Activated naive CD8-positive, alpha-beta T cell (primary cell): ENCODE results near the gene KRT2.

Experiments
- H3K27ac Mint-ChIP-seq: one replicate; pipeline ENCODE4 v1.8.0; 2021; ENCODE audit warnings: mixed read lengths
- H3K27me3 Mint-ChIP-seq: one replicate; pipeline ENCODE4 v1.8.0; 2021; ENCODE audit warnings: mixed read lengths
- H3K36me3 Mint-ChIP-seq: one replicate; pipeline ENCODE4 v1.8.0; 2021; ENCODE audit warnings: mixed read lengths
- H3K4me1 Mint-ChIP-seq: one replicate; pipeline ENCODE4 v1.8.0; 2021; ENCODE audit warnings: low read depth, mixed read lengths
- H3K4me3 Mint-ChIP-seq: one replicate; pipeline ENCODE4 v1.8.0; 2021; ENCODE audit warnings: mild to moderate bottlenecking, mixed read lengths
- H3K9me3 Mint-ChIP-seq: one replicate; pipeline ENCODE4 v1.8.0; 2021; ENCODE audit warnings: low read depth, mixed read lengths

Gene KRT2

DNA sequence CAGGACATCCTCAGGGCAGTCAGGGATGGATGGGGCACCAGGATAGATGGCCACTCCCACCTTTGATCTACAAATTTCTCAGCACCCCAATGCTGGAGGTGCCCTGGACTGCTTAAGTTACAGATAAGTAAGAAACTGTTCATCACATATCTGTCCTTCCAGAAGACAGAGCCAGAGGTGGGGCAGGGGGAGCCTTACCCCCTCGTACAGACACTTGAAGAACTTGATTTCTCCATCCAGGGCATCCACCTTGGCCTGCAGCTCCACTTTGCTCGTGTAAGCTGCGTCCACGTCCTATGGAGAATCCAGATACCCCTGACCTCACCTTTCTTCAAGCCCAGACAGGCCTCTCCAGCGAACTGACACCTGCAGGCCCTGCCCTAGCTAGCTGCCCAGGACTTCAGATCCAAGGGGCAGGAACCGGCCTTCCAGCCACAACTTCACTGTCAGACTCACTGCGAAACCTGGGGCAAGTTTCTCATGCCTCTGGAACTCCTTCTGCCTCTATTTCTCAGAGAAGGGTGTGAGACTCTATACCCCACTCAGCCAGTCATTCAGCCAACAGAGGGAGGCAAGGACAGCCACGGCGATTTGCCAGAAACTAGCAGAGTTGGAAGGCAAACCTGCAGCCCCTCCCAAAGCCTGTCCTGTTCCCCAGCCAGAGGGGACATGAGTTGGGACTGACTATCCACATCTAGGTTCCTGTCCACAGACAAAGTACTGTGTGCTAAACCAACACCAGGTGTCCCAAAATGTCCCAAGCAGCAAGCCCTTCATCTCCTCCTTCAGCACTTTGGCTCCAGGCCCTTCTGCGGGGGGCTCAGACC lies 37.4 kb downstream of the KRT2 start:
- peaks cover 94% of the 10 kb centered on the region for H3K4me1 Mint-ChIP-seq

DNA sequence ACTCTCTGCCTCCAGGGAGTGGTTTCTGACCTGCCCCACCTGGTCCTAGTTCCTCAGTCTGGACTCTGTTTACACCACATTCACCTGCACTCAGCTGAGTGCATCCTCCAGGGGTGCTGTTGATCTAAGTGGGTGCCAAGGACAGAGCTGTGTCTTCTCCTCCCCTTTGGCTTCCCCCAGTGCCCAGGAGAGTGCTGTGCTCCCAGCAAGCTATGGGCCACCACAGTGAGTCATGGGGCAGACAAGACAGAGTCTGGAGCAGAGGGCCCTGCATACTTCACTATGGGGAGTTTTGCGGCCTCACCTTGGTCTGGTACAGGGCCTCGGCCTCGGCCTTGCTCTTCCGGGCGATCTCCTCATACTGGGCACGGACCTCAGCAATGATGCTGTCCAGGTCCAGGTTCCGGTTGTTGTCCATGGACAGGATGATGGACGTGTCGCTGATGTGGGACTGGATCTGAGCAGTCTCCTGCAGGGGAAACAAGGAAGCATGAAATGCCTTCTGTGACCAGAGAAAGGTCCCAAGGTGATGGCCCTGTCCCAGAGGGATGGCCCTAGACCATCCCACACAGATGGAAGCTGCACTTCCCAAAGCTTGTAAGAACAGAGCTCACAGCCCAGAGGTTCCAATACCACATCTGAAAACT lies 38.5 kb downstream of the KRT2 start:
- Mint-ChIP-seq H3K36me3 (no peaks in the 10 kb centered on the region), H3K27me3 (no peaks in the 10 kb centered on the region), H3K4me1 (peaks cover 94% of the 10 kb centered on the region), H3K9me3 (no peaks in the 10 kb centered on the region), H3K27ac (peak overlapping the region; percentile 86), H3K4me3 (peak overlapping the region; percentile 40)

More for the DNA sequence above, 37.4 kb downstream of the KRT2 start:
- peak overlapping the region; percentile 62 for H3K4me3 Mint-ChIP-seq
- H3K9me3 Mint-ChIP-seq = no peaks in the 10 kb centered on the region
- peak overlapping the region; percentile 98 for H3K27ac Mint-ChIP-seq
- no peaks in the 10 kb centered on the region for H3K27me3 Mint-ChIP-seq
- no peaks in the 10 kb centered on the region for H3K36me3 Mint-ChIP-seq

DNA sequence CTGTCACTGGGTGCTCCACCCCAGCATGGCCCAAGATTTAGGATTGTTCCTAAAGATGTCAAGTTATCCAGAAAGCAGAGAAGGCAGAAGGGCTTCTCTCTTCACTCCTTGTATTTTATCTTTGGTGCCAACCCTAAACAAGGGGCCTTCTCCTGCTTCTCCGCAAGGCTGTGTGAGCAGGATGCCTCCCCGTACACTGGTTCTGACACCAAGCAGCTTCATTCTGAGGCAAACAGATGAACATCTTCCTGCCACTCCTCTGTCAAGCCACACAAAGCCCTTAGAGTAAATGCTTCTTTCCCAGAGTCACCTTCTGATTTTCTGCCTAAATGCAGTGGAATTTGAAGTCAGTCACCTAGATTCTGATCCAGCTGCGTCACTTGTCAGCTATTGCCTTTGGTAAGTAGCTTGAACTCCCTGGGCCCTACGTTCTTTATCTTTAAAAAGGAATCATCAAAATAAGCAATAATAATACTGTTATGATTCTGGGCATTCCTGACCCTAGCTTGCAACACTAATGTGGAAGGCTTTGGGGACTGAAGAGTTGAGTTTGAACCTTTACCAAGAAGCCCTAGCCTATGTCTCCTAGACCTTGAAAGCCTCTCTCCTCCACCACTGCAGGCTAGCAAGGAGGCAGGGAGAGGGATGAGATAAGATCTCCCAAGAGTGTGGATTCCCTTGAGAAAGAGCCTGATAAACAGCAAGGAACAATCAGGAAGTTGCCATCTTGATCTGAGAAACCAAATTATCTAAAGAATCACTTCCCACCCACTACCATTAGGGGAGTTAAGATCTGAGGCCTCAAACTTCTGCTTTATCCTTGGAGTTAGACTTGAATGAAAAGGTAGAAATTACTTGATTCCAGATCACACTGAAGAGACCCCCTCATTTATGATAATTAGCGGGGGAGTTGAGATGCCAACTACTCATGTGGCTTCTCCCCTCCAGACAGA lies 39.3 kb downstream of the KRT2 start:
- H3K4me3 Mint-ChIP-seq = peak overlapping the region; percentile 70
- H3K27me3 Mint-ChIP-seq = no peaks in the 10 kb centered on the region

DNA sequence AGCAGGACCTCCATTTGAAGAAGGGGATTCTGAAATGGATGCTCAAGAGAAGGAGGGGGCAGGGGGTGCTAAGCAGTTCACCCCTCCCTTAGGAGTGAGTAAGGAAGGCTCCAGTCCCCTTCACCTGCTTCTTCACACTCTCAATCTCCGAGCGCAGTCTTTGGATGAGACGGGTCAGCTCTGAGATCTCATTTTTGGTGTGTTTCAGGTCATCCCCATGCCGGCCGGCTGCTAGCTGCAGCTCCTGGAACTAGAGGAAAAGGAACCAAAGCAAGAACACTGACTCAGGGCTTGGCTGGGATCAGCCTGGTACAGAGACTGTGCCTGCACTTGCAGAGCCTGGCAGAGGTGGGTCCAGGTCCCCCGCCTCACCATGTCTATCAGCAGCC lies 40.9 kb downstream of the KRT2 start:
- Mint-ChIP-seq H3K27ac (peak overlapping the region; percentile 86), H3K36me3 (peaks cover 4% of the 10 kb centered on the region), H3K4me3 (peak overlapping the region; percentile 75), H3K9me3 (no peaks in the 10 kb centered on the region), H3K27me3 (no peaks in the 10 kb centered on the region), H3K4me1 (peaks cover 98% of the 10 kb centered on the region)

More for the DNA sequence above, 39.3 kb downstream of the KRT2 start:
- Mint-ChIP-seq H3K27ac (peak overlapping the region; percentile 86), H3K4me1 (peaks cover 98% of the 10 kb centered on the region), H3K9me3 (no peaks in the 10 kb centered on the region), H3K36me3 (no peaks in the 10 kb centered on the region)

DNA sequence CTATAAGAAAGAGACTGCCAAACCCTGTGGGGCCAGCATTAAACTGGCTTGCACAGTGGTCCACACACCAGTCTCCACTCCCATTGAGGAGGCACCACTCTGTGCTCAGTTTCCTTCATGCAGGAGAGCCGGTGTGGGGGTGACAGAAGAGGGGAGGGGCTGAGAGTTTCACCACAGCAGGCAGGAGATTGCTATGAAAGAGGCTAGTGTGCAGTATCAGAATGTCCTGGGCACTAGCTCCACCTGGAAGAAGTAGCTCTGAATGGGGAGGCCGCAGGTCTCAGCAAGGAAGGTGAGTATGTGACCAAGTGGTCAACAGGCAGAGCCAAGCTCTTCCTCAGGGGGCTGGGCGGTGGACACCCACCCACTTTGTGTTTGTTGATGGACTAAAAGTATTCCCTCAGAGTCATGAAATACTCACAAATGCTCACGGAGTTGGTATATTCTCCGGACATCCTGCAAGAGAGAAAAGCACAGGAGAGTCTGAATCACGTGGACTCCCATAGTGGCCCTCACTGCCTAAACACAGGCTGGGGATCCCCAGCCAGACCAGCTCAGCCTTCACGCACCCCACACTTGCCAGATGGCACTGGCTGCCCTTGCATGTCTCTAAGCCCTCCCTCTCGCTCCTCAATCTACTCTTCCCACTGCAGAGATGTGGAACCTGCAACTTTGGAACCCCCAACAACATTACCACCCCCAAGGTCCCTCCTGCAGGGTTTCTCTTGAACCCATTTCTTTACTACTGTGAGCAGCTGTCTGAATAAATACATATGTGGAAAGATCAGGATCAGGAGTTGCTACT lies 43.0 kb downstream of the KRT2 start:
- no peaks in the 10 kb centered on the region for H3K27me3 Mint-ChIP-seq
- H3K36me3 Mint-ChIP-seq = peaks cover 4% of the 10 kb centered on the region
- peaks cover 97% of the 10 kb centered on the region for H3K4me1 Mint-ChIP-seq
- H3K27ac Mint-ChIP-seq = peak overlapping the region; percentile 70
- no peaks in the 10 kb centered on the region for H3K9me3 Mint-ChIP-seq
- peak overlapping the region; percentile 44 for H3K4me3 Mint-ChIP-seq

DNA sequence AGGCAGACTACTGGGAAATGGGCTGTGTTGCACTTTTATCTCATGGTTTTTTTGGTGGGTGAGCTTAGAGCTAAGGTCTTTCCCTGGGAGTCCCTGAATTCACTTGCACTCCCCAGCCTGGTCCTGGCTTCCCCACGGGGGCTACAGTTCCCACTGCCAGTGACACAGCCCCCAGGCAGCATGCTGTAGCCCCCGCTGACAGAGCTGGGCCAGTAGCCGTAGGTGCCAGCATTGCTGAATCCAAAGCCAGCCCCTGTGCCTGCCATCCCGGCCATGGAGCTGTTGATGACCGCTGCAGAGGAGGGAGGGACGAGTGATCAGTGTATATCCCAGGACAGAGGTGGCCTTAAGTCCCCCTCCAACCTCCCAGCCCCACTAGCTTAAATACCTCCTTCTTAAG lies 43.9 kb downstream of the KRT2 start:
- Mint-ChIP-seq H3K27me3 (no peaks in the 10 kb centered on the region), H3K4me3 (peak overlapping the region; percentile 6), H3K36me3 (peaks cover 4% of the 10 kb centered on the region), H3K9me3 (no peaks in the 10 kb centered on the region), H3K27ac (peak overlapping the region; percentile 41), H3K4me1 (peaks cover 97% of the 10 kb centered on the region)

DNA sequence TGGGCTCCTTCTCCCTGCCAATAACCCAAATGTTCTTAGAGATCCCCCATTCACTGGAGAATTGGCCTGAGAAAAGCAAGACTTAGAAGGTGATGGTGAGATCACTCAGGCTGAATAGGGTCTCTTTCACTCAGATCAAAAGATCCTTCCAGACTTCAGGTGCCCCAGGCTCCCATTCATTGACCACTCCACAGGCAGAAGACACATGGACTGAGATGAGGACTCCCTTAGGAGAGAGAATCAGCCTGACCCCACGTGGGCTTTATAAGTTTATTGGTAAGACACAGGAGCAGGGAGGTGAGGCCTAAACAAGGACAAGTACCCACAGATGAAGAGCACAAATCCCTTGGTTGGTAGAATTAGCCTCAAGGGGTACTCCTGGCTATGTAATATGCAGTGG lies 44.7 kb downstream of the KRT2 start:
- no peak overlapping the region for H3K27ac Mint-ChIP-seq
- peaks cover 97% of the 10 kb centered on the region for H3K4me1 Mint-ChIP-seq
- H3K36me3 Mint-ChIP-seq = peaks cover 4% of the 10 kb centered on the region
- H3K9me3 Mint-ChIP-seq = no peaks in the 10 kb centered on the region
- no peaks in the 10 kb centered on the region for H3K27me3 Mint-ChIP-seq
- no peak overlapping the region for H3K4me3 Mint-ChIP-seq

DNA sequence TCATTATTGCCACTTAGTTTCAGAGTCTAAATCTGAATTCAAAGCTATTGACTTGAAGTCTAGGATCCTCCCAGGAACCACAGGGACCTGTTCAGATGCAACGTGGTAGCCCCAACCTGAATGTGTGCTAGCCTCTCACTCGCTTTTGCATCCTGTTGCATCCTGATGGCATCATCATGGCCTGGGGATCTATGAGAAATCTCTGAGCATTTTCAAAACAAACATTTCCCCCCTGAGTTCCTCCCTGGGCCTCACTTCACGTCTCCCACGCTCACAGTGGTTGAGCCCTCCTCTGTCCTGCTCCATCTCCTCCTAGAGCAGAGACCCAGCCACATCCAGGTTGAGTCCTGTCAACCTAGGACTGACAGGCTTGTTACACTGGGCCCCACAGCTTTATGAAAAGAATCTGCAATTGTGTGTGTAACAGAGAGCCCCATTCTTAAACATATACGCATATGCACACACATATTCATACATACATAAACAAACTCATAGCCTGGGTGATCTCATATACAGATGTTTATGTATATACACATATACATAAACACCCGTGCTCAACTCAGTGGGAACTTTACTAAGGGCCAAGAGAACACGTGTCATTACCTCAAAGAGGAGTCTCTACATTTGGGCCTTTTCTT lies 45.3 kb downstream of the KRT2 start:
- H3K9me3 Mint-ChIP-seq = no peaks in the 10 kb centered on the region
- peaks cover 4% of the 10 kb centered on the region for H3K36me3 Mint-ChIP-seq
- H3K27ac Mint-ChIP-seq = peak overlapping the region; percentile 61
- no peaks in the 10 kb centered on the region for H3K27me3 Mint-ChIP-seq
- peaks cover 97% of the 10 kb centered on the region for H3K4me1 Mint-ChIP-seq
- no peak overlapping the region for H3K4me3 Mint-ChIP-seq

DNA sequence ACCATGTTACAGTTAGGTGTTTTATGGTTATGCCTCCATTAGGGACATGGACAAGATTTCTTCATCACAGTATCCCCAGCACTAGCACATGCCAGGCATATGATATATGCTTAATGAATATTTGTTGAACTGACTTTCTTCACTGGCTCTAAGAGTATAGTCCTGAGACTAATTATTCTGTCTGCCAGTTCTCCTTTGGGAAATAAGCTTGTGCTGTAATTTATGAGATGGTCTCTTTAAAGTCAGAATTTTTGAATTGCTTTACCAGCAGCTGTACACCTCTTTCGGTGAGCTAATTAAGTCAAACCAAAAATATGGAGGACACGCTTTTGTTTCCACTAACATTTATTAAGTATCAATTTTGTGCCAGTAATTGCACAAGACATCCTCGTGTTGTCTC lies 45.9 kb downstream of the KRT2 start:
- Mint-ChIP-seq H3K4me1 (peaks cover 94% of the 10 kb centered on the region), H3K9me3 (no peaks in the 10 kb centered on the region), H3K4me3 (peak overlapping the region; percentile 2), H3K36me3 (peaks cover 4% of the 10 kb centered on the region), H3K27me3 (no peaks in the 10 kb centered on the region), H3K27ac (peak overlapping the region; percentile 25)

DNA sequence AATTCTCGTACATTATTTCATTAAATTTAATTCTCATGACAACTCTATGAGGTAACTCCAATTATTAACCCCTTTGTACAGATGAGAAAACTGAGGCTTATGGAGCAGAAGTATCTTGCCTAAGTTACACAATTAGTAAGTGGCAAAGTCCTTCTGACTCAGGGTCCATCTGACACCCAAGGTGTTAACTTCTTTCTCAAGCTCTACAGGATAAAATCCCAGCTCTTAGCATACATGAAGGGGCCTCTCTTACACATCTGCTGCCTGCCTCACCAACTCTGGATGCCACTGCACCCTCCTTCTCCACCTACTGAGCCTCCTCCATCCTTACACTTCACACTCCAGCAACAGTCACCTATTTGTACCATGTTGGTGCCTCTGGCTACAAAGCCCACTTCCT lies 46.5 kb downstream of the KRT2 start:
- peaks cover 89% of the 10 kb centered on the region for H3K4me1 Mint-ChIP-seq
- H3K4me3 Mint-ChIP-seq = peak overlapping the region; percentile 2
- peak overlapping the region; percentile 25 for H3K27ac Mint-ChIP-seq
- no peaks in the 10 kb centered on the region for H3K9me3 Mint-ChIP-seq
- no peaks in the 10 kb centered on the region for H3K27me3 Mint-ChIP-seq
- peaks cover 4% of the 10 kb centered on the region for H3K36me3 Mint-ChIP-seq

DNA sequence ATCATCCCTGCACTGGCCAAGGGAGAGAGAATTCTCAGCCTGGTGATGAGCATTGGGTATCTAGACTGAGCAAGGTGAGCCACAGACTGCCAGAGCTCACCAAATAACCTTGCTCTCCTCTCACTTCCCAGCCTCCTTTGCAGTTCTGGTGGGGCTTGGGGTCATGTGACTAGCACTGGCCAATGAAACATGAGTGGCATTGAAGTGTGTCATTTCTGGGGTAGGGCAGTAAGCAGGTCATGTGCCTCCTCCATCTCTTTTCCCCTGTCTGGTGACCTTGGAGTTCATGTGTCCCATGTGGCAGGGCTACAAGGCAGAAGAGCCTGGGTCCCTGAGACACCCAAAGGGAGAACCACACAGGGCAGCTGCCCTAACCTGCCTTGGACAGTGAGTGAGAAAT lies 47.2 kb downstream of the KRT2 start:
- H3K27me3 Mint-ChIP-seq = no peaks in the 10 kb centered on the region
- H3K9me3 Mint-ChIP-seq = no peaks in the 10 kb centered on the region
- peak overlapping the region; percentile 6 for H3K4me3 Mint-ChIP-seq
- peaks cover 84% of the 10 kb centered on the region for H3K4me1 Mint-ChIP-seq
- peaks cover 8% of the 10 kb centered on the region for H3K36me3 Mint-ChIP-seq
- peak overlapping the region; percentile 75 for H3K27ac Mint-ChIP-seq

DNA sequence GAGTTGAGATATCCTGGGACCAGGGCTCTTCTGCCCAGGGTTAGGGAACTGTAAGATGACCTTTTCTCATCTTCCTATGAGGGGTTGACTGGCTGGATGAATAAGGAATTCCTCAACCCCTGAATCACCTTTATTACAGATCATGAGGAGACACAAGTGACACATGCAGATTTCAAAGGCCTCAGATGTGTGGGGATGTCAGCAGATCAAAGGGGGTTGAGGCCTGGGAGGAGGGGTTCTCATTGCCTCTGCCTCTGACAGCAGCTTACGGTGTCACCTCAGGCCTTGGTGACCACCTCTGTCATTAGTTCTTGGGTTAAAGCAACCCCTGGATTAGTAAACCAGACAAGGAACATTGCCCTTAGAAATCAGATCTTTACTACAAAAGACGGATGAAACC lies 48.7 kb downstream of the KRT2 start:
- no peaks in the 10 kb centered on the region for H3K27me3 Mint-ChIP-seq
- H3K27ac Mint-ChIP-seq = peak overlapping the region; percentile 6
- H3K4me3 Mint-ChIP-seq = peak overlapping the region; percentile 11
- H3K9me3 Mint-ChIP-seq = no peaks in the 10 kb centered on the region
- H3K36me3 Mint-ChIP-seq = peaks cover 12% of the 10 kb centered on the region
- H3K4me1 Mint-ChIP-seq = peaks cover 70% of the 10 kb centered on the region

DNA sequence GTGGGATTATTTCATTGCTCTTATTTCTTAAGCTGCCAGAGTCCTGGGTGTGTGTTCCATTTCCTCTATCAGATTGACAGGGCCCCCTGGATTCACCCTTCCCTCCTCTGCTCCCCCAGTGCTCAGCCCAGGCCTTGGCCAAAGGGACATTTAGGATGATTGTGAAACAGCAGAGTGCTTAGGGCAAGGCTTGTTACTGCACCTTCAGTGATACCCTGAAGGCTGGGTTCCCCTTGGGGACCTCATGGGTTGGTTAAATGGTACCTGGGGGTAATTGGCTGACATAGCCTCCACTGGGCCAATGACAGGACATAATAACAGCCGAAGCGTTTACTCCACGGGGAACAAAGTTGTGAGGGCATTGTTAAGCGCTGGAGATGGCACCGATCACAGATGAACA lies 49.5 kb downstream of the KRT2 start:
- Mint-ChIP-seq H3K36me3 (peaks cover 12% of the 10 kb centered on the region), H3K27ac (peak overlapping the region; percentile 52), H3K4me1 (peaks cover 62% of the 10 kb centered on the region), H3K4me3 (no peak overlapping the region), H3K27me3 (no peaks in the 10 kb centered on the region), H3K9me3 (no peaks in the 10 kb centered on the region)

DNA sequence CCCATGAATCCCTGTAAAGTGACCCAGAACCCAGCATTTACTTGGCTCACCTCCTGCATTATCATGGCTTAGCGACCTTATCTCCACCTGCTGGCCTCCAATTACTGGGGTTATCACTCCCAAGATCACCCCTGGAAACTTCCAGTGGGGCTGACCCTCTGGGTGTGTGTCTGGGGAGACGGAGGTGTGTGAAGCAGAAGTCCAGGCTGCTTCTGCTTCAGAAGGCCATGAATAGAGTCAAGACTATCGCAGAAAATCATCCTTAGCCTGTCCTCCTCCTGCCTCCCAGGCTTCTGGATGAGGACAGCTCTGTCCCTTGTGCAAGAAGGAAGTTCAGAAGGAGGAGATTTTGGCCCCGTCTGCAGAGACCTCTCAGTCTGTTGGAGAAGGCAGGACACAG lies 50.3 kb downstream of the KRT2 start:
- H3K4me1 Mint-ChIP-seq = peaks cover 53% of the 10 kb centered on the region
- H3K27me3 Mint-ChIP-seq = no peaks in the 10 kb centered on the region
- H3K36me3 Mint-ChIP-seq = peaks cover 9% of the 10 kb centered on the region
- H3K27ac Mint-ChIP-seq = no peak overlapping the region
- H3K4me3 Mint-ChIP-seq = no peak overlapping the region
- H3K9me3 Mint-ChIP-seq = no peaks in the 10 kb centered on the region
